ENCODE data around the gene FBXW7. TPM values are rescaled to one million over a fixed set of nuclear protein-coding genes. Genes with fewer than 3 reads are reported as not detected.

The FBXW7 gene
- total RNA-seq, 1 donor from 2014 or later = 21.0 TPM

GRCh38 chr4:152369902-152370295 is 166.0 kb downstream of the FBXW7 start:
- Mint-ChIP-seq H3K27me3 (ENCODE audit: unreplicated experiment) (no peaks in the 10 kb centered on the region), H3K9me3 (ENCODE audit: unreplicated experiment) (no peaks in the 10 kb centered on the region)
- DNase-seq (ENCODE audit: extremely low spot score, unreplicated experiment) = no peak

GRCh38 chr4:152369203-152369901 is 166.5 kb downstream of the FBXW7 start:
- no peaks in the 10 kb centered on the region for H3K27me3 Mint-ChIP-seq (ENCODE audit: unreplicated experiment)

More at GRCh38 chr4:152369902-152370295, 166.0 kb downstream of the FBXW7 start:
- peak; percentile 59 for TF ChIP-seq CTCF (IDR thresholded peaks at IDR 0.05)
- Mint-ChIP-seq H3K4me3 (ENCODE audit: unreplicated experiment) (no peak overlapping the region), H3K27ac (ENCODE audit: unreplicated experiment) (no peak overlapping the region), H3K36me3 (ENCODE audit: unreplicated experiment) (peaks cover 6% of the 10 kb centered on the region), H3K4me1 (ENCODE audit: unreplicated experiment) (no peaks in the 10 kb centered on the region)

DNA sequence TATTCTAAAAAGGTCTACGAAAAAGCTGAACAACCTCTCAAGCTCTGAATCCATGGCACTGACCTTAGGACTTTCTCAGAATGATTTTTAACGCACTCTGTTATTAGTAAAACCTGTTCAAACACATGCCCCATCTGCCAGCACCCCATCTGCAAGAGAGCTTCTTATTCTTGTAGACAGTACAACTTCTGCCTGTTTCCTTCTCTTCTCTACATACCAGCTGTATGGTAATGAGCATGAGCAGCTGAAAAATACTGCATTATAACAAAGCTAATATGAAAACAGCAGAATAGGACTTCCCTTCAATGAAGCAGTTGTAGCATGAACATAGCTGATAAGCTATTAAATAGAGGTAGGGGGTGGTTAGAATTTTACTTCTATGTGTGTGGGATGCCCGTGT is 167.9 kb downstream of the FBXW7 start:
- DNase-seq (ENCODE audit: extremely low spot score, unreplicated experiment) = no peak
- no peak for TF ChIP-seq CTCF (IDR thresholded peaks at IDR 0.05)
- no peaks in the 10 kb centered on the region for H3K27me3 Mint-ChIP-seq (ENCODE audit: unreplicated experiment)
- no peak overlapping the region for H3K27ac Mint-ChIP-seq (ENCODE audit: unreplicated experiment)
- no peaks in the 10 kb centered on the region for H3K9me3 Mint-ChIP-seq (ENCODE audit: unreplicated experiment)
- peaks cover 6% of the 10 kb centered on the region for H3K36me3 Mint-ChIP-seq (ENCODE audit: unreplicated experiment)
- peaks cover 2% of the 10 kb centered on the region for H3K4me1 Mint-ChIP-seq (ENCODE audit: unreplicated experiment)
- no peak overlapping the region for H3K4me3 Mint-ChIP-seq (ENCODE audit: unreplicated experiment)

More at GRCh38 chr4:152369203-152369901, 166.5 kb downstream of the FBXW7 start:
- peaks cover 6% of the 10 kb centered on the region for H3K36me3 Mint-ChIP-seq (ENCODE audit: unreplicated experiment)
- no peak overlapping the region for H3K27ac Mint-ChIP-seq (ENCODE audit: unreplicated experiment)
- DNase-seq (ENCODE audit: extremely low spot score, unreplicated experiment) = no peak
- no peak overlapping the region for H3K4me3 Mint-ChIP-seq (ENCODE audit: unreplicated experiment)
- H3K9me3 Mint-ChIP-seq (ENCODE audit: unreplicated experiment) = no peaks in the 10 kb centered on the region
- TF ChIP-seq CTCF (IDR thresholded peaks at IDR 0.05) = no peak
- H3K4me1 Mint-ChIP-seq (ENCODE audit: unreplicated experiment) = no peaks in the 10 kb centered on the region

GRCh38 chr4:152364883-152365282 is 171.0 kb downstream of the FBXW7 start:
- H3K36me3 Mint-ChIP-seq (ENCODE audit: unreplicated experiment) = peaks cover 6% of the 10 kb centered on the region
- peaks cover 7% of the 10 kb centered on the region for H3K4me1 Mint-ChIP-seq (ENCODE audit: unreplicated experiment)
- H3K27me3 Mint-ChIP-seq (ENCODE audit: unreplicated experiment) = no peaks in the 10 kb centered on the region
- H3K27ac Mint-ChIP-seq (ENCODE audit: unreplicated experiment) = no peak overlapping the region
- H3K9me3 Mint-ChIP-seq (ENCODE audit: unreplicated experiment) = no peaks in the 10 kb centered on the region
- DNase-seq (ENCODE audit: extremely low spot score, unreplicated experiment) = no peak
- H3K4me3 Mint-ChIP-seq (ENCODE audit: unreplicated experiment) = no peak overlapping the region
- no peak for TF ChIP-seq CTCF (IDR thresholded peaks at IDR 0.05)

- H3K27me3 Mint-ChIP-seq (ENCODE audit: unreplicated experiment) = no peaks in the 10 kb centered on the region
- DNase-seq (ENCODE audit: extremely low spot score, unreplicated experiment) = no peak
- peaks cover 12% of the 10 kb centered on the region for H3K4me1 Mint-ChIP-seq (ENCODE audit: unreplicated experiment)
- no peak overlapping the region for H3K27ac Mint-ChIP-seq (ENCODE audit: unreplicated experiment)
- H3K4me3 Mint-ChIP-seq (ENCODE audit: unreplicated experiment) = no peak overlapping the region
- H3K36me3 Mint-ChIP-seq (ENCODE audit: unreplicated experiment) = peaks cover 6% of the 10 kb centered on the region
- no peak for TF ChIP-seq CTCF (IDR thresholded peaks at IDR 0.05)
- no peaks in the 10 kb centered on the region for H3K9me3 Mint-ChIP-seq (ENCODE audit: unreplicated experiment)
These were observed 171.5 kb downstream of the FBXW7 start for GRCh38 chr4:152364383-152364782.

Measured in osteocyte (in vitro differentiated cells).